Uterus (tissue), 2 donors: ENCODE measurements around the gene BRINP3.

Experiments
- POLR2A ChIP-seq, 2 donors: fragments of 450-650 bp; IDR thresholded peaks; one replicate each; pipeline ENCODE4 v1.6.1; 2016; ENCODE audit warnings: antibody characterized with exemption in 2 of 2, mild to moderate bottlenecking in 1 of 2, moderate library complexity in 1 of 2
- TF ChIP-seq, protein P1 (sequence below), 4 experiments: fragments of 200-600 bp in 2 of 4; fragments of 450-650 bp in 2 of 4; sonication (generic) in 2 of 4; IDR thresholded peaks; one replicate each; pipeline ENCODE4 v1.5.1; 2016 to 2019; ENCODE audit warnings: antibody characterized with exemption in 4 of 4, mild to moderate bottlenecking in 2 of 4, moderate library complexity in 1 of 4

DNA sequence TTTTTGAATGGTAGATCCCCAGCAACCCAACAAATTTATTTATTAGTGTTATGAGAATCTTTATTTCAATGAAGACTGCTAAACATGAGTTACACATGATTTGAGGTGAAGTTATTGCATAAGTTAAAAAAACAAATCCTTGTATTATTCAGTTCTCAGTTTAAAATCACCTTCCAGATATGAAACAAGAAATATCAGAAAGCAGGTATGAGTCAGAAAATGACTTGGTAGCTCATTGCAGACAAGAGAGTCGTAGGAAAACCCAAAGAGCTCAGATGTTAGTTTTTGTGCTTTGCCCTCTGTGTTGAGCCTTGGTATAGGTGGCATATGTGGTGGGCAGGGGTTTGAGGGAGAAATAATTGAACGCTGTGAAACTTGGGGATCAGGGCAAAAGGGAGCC, 339.4 kb downstream of the BRINP3 start:
- TF ChIP-seq POLR2A (IDR thresholded peaks at IDR 0.05): no peak
- TF ChIP-seq, protein P1, sequence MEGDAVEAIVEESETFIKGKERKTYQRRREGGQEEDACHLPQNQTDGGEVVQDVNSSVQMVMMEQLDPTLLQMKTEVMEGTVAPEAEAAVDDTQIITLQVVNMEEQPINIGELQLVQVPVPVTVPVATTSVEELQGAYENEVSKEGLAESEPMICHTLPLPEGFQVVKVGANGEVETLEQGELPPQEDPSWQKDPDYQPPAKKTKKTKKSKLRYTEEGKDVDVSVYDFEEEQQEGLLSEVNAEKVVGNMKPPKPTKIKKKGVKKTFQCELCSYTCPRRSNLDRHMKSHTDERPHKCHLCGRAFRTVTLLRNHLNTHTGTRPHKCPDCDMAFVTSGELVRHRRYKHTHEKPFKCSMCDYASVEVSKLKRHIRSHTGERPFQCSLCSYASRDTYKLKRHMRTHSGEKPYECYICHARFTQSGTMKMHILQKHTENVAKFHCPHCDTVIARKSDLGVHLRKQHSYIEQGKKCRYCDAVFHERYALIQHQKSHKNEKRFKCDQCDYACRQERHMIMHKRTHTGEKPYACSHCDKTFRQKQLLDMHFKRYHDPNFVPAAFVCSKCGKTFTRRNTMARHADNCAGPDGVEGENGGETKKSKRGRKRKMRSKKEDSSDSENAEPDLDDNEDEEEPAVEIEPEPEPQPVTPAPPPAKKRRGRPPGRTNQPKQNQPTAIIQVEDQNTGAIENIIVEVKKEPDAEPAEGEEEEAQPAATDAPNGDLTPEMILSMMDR (IDR thresholded peaks at IDR 0.05): no peak
